ENCODE measurements around the gene NHLRC4.
"Not testable (repeated sequence)": the region's sequence is repeated elsewhere in the genome, so short reads cannot be mapped to it uniquely, and the experiment has no call there.

NHLRC4 gene

DNA sequence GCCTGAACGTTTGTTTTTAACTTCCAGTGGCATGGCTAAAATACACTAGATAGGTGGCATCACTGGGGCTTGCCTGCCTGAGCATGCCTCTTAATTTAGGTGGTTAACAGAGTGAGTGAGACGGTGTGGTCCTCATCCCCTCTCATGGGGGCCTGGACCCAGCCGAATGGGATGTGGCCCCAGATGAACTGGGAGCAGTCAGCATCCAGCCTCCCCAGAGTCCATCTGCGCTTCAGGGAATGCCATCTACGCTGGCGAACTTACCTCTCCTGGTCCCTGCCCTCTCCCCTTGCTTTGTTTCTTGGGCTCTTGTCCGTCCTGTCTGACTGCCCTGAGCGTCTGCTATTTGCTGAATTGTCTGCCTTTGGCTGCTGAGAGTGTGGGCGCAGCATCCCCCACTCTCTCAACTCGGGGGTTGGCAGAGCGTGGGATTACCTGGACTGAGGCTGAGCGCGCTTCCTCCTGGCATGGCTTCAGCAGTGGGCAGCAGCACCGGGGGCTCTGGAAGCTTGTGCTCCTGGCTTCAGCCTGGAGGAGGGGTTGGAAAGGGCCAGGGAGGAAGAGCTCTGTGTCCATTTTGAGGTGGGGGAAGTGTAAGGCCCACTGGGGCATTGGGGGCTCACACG, 25.2 kb downstream of the NHLRC4 start:
- DNase-seq (ENCODE audit: low read depth), result no peak
- H3K4me3 ChIP-seq (ENCODE audit: low read depth, low read length), result no peak overlapping the region

- no peak overlapping the region for H3K4me3 ChIP-seq (ENCODE audit: low read depth, low read length)
- DNase-seq (ENCODE audit: low read depth), result no peak
Measured at GRCh38 chr16:592518-593306, 25.9 kb downstream of the NHLRC4 start.

DNA sequence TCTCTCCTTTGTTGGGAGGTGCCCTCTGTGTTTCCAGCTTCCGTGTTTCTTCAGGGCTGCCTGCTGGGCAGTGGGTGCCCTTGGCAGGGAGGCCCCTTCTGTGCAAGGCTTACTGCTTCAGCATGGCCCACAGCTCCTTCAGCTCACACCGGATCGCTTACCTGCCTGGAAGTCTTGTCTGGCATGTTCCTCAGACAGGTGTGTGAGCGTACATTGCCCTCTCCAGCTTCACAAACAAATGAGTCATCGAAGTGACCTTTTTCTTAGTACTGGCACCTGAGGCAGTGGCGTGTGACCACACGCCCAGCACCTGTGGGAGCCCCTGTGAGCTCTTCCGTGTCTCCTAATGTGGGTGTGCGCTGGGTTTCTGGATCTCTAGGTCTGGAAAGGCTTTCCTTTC, 26.6 kb downstream of the NHLRC4 start:
- H3K4me3 ChIP-seq (ENCODE audit: low read depth, low read length), result no peak overlapping the region
- DNase-seq (ENCODE audit: low read depth), result no peak

DNA sequence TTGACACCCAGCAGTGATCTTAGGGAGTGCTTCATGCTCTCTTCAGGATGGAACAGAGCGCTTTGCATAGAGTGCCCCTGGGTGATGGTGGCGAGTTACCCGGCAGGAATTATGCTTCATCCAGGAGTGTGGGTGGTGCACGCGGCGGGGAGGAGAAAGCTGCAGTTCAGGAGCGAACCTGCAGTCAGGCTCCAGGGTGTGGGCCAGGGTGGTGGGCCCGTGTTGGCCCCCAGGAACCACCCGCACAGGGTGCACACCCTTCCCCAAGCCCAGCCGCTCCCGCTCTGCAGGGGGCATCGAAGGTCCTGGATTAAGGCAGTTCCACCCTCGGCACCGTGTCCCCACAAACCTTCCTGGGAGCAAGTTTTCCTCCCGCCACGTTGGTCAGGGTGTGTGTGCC, 27.0 kb downstream of the NHLRC4 start:
- DNase-seq (ENCODE audit: low read depth), result no peak
- no peak overlapping the region for H3K4me3 ChIP-seq (ENCODE audit: low read depth, low read length)

GRCh38 chr16:595094-595528, 28.3 kb downstream of the NHLRC4 start:
- H3K4me3 ChIP-seq (ENCODE audit: low read depth, low read length), result no peak overlapping the region
- no peak for DNase-seq (ENCODE audit: low read depth)

GRCh38 chr16:595942-596735, 29.3 kb downstream of the NHLRC4 start:
- no peak overlapping the region for H3K4me3 ChIP-seq (ENCODE audit: low read depth, low read length)
- DNase-seq (ENCODE audit: low read depth), result no peak

GRCh38 chr16:596736-597060, 29.9 kb downstream of the NHLRC4 start:
- no peak for DNase-seq (ENCODE audit: low read depth)
- no peak overlapping the region for H3K4me3 ChIP-seq (ENCODE audit: low read depth, low read length)

DNA sequence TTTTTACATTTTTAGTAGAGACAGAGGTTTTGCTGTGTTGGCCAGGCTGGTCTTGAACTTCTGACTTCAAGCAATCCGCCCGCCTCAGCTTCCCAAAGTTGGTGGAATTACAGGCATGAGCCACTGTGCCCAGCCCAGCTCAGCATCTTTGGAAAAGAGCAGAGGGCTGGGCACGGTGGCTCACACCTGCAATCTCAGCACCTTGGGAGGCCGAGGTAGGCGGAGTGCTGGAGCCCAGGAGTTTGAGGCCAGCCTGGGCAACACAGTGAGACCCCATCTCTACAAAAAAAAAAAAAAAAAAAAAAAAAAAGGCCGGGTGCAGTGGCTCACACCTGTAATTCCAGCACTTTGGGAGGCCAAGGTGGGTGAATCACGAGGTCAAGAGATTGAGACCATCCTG, 30.9 kb downstream of the NHLRC4 start:
- DNase-seq (ENCODE audit: low read depth); H3K4me3 ChIP-seq (ENCODE audit: low read depth, low read length): not testable (repeated sequence)

- no peak overlapping the region for H3K4me3 ChIP-seq (ENCODE audit: low read depth, low read length)
Measured at GRCh38 chr16:598823-599739, 32.3 kb downstream of the NHLRC4 start.

DNA sequence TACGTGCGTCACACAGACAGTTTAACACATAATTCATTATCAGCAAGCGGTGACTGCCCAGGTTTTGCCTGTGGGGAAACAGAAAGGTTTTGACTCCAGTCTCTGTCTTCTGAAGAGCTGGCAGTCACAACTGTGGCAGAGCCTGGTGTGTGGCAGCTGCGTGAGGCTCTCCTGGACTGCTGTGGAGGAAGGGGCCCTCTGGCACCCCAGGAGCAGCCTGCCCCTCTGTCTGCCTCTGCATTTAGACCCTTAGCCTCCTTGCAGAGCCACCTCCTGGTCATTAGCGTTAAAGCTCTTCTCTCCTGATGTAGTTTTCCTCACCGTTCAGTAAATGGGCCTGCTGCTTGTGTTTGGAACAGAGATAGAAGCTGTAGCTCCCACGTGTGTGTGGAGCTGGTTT, 34.0 kb downstream of the NHLRC4 start:
- DNase-seq (ENCODE audit: low read depth), result no peak
- H3K4me3 ChIP-seq (ENCODE audit: low read depth, low read length), result no peak overlapping the region

More at GRCh38 chr16:598823-599739, 32.3 kb downstream of the NHLRC4 start:
- DNase-seq (ENCODE audit: low read depth), result no peak

- H3K4me3 ChIP-seq (ENCODE audit: low read depth, low read length), result no peak overlapping the region
- DNase-seq (ENCODE audit: low read depth), result no peak
Measured at GRCh38 chr16:603933-604332, 37.1 kb downstream of the NHLRC4 start.

DNA sequence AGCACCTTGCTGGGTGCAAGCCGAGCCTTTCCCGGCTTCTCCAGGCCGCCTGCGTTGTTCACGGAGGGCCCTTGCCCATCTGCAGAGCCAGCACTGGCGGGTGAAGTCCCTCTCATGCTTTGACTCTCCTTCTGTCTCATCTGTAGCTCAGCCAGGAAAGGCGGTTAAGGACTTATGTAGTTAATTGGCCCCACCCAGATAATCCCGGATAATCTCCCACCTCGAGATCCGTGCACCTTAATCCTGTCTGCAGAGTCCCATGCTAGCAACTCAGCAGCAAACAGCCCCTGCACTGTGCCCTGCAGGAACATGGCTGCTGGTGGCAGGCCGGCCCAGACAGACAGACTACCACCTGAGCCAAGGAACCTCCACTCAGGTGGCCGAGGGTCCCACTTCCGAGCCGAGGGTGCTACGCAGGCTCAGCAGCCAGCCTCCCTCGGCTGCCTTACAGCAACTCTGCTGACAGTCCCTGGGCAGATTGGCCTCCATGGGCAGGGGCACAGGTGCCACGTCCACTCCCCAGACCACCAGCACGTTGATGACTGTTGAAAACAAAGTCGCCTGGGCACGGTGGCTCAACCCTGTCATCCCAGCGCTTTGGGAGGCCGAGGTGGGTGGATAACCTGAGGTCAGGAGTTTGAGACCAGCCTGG, 40.0 kb downstream of the NHLRC4 start:
- no peak overlapping the region for H3K4me3 ChIP-seq (ENCODE audit: low read depth, low read length)
- no peak for DNase-seq (ENCODE audit: low read depth)

DNA sequence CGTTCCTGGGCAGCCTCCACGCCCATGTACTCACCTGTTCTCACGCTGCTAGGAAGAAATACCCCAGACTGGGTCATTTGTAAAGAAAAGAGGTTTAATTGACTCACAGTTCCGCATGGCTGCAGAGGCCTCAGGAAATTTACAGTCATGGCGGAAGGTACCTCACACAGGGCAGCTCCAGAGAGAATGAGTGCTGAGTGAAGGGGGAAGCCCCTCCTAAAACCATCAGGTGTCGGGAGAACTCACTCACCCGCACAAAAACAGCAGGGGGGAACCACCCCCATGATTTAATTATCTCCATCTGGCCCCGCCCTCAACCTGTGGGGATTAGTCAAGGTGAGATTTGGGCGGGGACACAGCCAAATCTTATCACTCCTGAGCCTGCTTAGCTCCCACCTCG, 41.2 kb downstream of the NHLRC4 start:
- no peak for DNase-seq (ENCODE audit: low read depth)
- H3K4me3 ChIP-seq (ENCODE audit: low read depth, low read length), result no peak overlapping the region

- H3K4me3 ChIP-seq (ENCODE audit: low read depth, low read length), result no peak overlapping the region
- DNase-seq (ENCODE audit: low read depth), result no peak
Measured at GRCh38 chr16:609316-609715, 42.5 kb downstream of the NHLRC4 start.

DNA sequence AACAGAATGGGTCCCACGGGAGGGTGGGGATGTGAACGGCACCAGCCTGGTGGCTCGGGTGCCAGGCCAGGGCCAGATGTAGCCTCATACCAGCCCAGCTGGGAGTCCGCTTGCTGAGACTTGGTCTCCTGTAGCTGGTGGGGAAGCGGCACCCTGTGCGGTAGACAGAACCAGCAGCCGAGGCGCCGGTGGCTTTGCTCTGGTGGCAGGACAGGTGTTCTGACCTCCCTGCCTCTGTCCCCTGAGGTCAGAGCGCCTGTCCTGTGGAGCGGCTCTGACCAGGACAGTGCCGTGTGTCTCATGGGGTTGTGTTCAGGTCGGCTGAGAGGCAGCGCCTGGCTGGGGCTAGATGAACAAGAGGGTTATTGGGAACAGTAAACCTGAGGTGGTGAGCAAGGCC, 43.2 kb downstream of the NHLRC4 start:
- DNase-seq (ENCODE audit: low read depth), result no peak
- H3K4me3 ChIP-seq (ENCODE audit: low read depth, low read length), result no peak overlapping the region

GRCh38 chr16:610513-611381, 43.9 kb downstream of the NHLRC4 start:
- H3K4me3 ChIP-seq (ENCODE audit: low read depth, low read length), result no peak overlapping the region
- DNase-seq (ENCODE audit: low read depth), result no peak

GRCh38 chr16:615122-615521, 48.3 kb downstream of the NHLRC4 start:
- DNase-seq (ENCODE audit: low read depth), result no peak
- no peak overlapping the region for H3K4me3 ChIP-seq (ENCODE audit: low read depth, low read length)

Measured in skeletal muscle cell (primary cell).